Testis (tissue), 2 donors: Measurements from ENCODE around the gene ANP32B.

Source experiments
- CTCF ChIP-seq, 3 experiments: fragments of 450-650 bp in 2 of 3; fragments of 200-600 bp in 1 of 3; sonication (generic) in 1 of 3; IDR thresholded peaks; one replicate each; pipeline ENCODE4 v1.5.1; 2016 to 2019; ENCODE audit warnings: antibody characterized with exemption in 3 of 3, mild to moderate bottlenecking in 2 of 3, moderate library complexity in 1 of 3
- POLR2A ChIP-seq: fragments of 450-650 bp; IDR thresholded peaks from one replicate; pipeline ENCODE4 v1.6.1; 2017; ENCODE audit warnings: antibody characterized with exemption, mild to moderate bottlenecking, moderate library complexity

- TF ChIP-seq CTCF (IDR thresholded peaks at IDR 0.05) (peak in 2 of 3 experiments; percentile 12 to 36), POLR2A (no peak)
These were observed 28.6 kb upstream of the ANP32B start for GRCh38 chr9:97954550-97954989.
